SK-N-SH (cell line): ENCODE measurements around the gene CAV1. TPM values are rescaled to one million over a fixed set of nuclear protein-coding genes. Genes with fewer than 3 reads are reported as not detected.

ENCODE experiments used
- CTCF ChIP-seq: fragments of 200-600 bp; sonication (generic); IDR thresholded peaks from 2 replicates; pipeline ENCODE4 v1.6.1; 2017; ENCODE audit warnings: antibody characterized with exemption, mild to moderate bottlenecking, moderate library complexity
- EP300 ChIP-seq, 2 experiments: IDR thresholded peaks; 2 replicates each; pipeline versions ENCODE4 v1.4.0 to v1.6.1; 2012; ENCODE audit warnings: borderline replicate concordance in 1 of 2, low read depth in 1 of 2, low read length in 1 of 2
- EZH2phosphoT487 ChIP-seq: fragments of 200-600 bp; sonication (generic); IDR thresholded peaks from 2 replicates; pipeline ENCODE4 v1.6.1; 2017; ENCODE audit warnings: low read depth, mixed run types, mild to moderate bottlenecking, antibody characterized with exemption, moderate library complexity, borderline replicate concordance
- FOSL2 ChIP-seq: IDR thresholded peaks from 2 replicates; pipeline ENCODE4 v1.4.0; 2012; ENCODE audit warnings: low read depth, mild to moderate bottlenecking, moderate library complexity, borderline replicate concordance
- GATA2 ChIP-seq: sonication (generic); formaldehyde crosslinking; IDR thresholded peaks from 2 replicates; pipeline ENCODE4 v1.5.0; 2020; ENCODE audit warnings: mild to moderate bottlenecking, missing genetic modification reagents
- IRF3 ChIP-seq: fragments of 150-350 bp; IDR thresholded peaks from 2 replicates; pipeline ENCODE4 v1.6.1; 2016; ENCODE audit warnings: mild to moderate bottlenecking, low read depth, low read length
- MAX ChIP-seq: IDR thresholded peaks from 2 replicates; pipeline ENCODE4 v1.4.0; 2012; ENCODE audit warnings: low read depth
- MEF2A ChIP-seq: IDR thresholded peaks from 2 replicates; pipeline ENCODE4 v1.4.0; 2012; ENCODE audit warnings: low read depth, borderline replicate concordance
- NRF1 ChIP-seq: IDR thresholded peaks from 2 replicates; pipeline ENCODE4 v1.6.1; 2012; ENCODE audit warnings: low read depth, mild to moderate bottlenecking, low read length
- POLR2AphosphoS5 ChIP-seq: IDR thresholded peaks from 2 replicates; pipeline ENCODE4 v1.6.1; 2012; ENCODE audit warnings: low read depth, low read length
- RCOR1 ChIP-seq: fragments of 150-350 bp; IDR thresholded peaks from 2 replicates; pipeline ENCODE4 v1.6.1; 2017; ENCODE audit warnings: antibody characterized with exemption, low read length
- RFX5 ChIP-seq: IDR thresholded peaks from 2 replicates; pipeline ENCODE4 v1.6.1; 2012; ENCODE audit warnings: mild to moderate bottlenecking, improper control_type of control experiment, low read length
- TAF1 ChIP-seq: IDR thresholded peaks from 2 replicates; pipeline ENCODE4 v1.6.1; 2012; ENCODE audit warnings: low read depth, mild to moderate bottlenecking, low read length, moderate library complexity, borderline replicate concordance
- TCF12 ChIP-seq: IDR thresholded peaks from 2 replicates; pipeline ENCODE4 v1.4.0; 2012
- YY1 ChIP-seq: IDR thresholded peaks from 2 replicates; pipeline ENCODE4 v1.4.0; 2012; ENCODE audit warnings: low read depth, mild to moderate bottlenecking
- polyA plus RNA-seq, 3 experiments: library from polyadenylated mRNA; depleted of rRNA; stranded (reverse); fragments of >200 nt; gene quantifications; 2 replicates each; pipeline ENCODE4 v1.2.3, GENCODE V29; 2012
- TF ChIP-seq, protein P1 (sequence below): IDR thresholded peaks from 2 replicates; pipeline ENCODE4 v1.6.1; 2012; ENCODE audit warnings: mild to moderate bottlenecking, low read depth, low read length, moderate library complexity
- TF ChIP-seq, protein P2 (sequence below): IDR thresholded peaks from 2 replicates; pipeline ENCODE4 v1.4.0; 2012; ENCODE audit warnings: low read depth, borderline replicate concordance

The CAV1 gene
- polyA plus RNA-seq, 1 of the 3 experiments (the other 2 are of a cell fraction): 968 TPM

GRCh38 chr7:116547347-116547746 lies 22.5 kb downstream of the CAV1 start (continued):
- TF ChIP-seq, protein P1, sequence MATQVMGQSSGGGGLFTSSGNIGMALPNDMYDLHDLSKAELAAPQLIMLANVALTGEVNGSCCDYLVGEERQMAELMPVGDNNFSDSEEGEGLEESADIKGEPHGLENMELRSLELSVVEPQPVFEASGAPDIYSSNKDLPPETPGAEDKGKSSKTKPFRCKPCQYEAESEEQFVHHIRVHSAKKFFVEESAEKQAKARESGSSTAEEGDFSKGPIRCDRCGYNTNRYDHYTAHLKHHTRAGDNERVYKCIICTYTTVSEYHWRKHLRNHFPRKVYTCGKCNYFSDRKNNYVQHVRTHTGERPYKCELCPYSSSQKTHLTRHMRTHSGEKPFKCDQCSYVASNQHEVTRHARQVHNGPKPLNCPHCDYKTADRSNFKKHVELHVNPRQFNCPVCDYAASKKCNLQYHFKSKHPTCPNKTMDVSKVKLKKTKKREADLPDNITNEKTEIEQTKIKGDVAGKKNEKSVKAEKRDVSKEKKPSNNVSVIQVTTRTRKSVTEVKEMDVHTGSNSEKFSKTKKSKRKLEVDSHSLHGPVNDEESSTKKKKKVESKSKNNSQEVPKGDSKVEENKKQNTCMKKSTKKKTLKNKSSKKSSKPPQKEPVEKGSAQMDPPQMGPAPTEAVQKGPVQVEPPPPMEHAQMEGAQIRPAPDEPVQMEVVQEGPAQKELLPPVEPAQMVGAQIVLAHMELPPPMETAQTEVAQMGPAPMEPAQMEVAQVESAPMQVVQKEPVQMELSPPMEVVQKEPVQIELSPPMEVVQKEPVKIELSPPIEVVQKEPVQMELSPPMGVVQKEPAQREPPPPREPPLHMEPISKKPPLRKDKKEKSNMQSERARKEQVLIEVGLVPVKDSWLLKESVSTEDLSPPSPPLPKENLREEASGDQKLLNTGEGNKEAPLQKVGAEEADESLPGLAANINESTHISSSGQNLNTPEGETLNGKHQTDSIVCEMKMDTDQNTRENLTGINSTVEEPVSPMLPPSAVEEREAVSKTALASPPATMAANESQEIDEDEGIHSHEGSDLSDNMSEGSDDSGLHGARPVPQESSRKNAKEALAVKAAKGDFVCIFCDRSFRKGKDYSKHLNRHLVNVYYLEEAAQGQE: no peak
- TF ChIP-seq FOSL2 (peak; percentile 64), MEF2A (no peak), NRF1 (no peak), RCOR1 (no peak), EP300 (IDR thresholded peaks at IDR 0.05; ENCODE audit: borderline replicate concordance in 1 of 2, low read depth in 1 of 2, low read length in 1 of 2) (peak in 1 of 2 experiments; percentile 55; a peak in 1 of 4 replicates), IRF3 (no peak), YY1 (no peak), TCF12 (peak; percentile 90), MAX (peak; percentile 43), CTCF (no peak), GATA2 (CRISPR knock-in tag) (no peak), RFX5 (no peak), EZH2phosphoT487 (no peak), TAF1 (no peak), POLR2AphosphoS5 (peak; percentile 39; the same call in 1 of the 2 replicates)
- TF ChIP-seq, protein P2, sequence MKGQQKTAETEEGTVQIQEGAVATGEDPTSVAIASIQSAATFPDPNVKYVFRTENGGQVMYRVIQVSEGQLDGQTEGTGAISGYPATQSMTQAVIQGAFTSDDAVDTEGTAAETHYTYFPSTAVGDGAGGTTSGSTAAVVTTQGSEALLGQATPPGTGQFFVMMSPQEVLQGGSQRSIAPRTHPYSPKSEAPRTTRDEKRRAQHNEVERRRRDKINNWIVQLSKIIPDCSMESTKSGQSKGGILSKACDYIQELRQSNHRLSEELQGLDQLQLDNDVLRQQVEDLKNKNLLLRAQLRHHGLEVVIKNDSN: no peak
